HepG2 (cell line): ENCODE measurements around the gene NFIC.

Source experiments
- CBFB ChIP-seq: sonication (generic); formaldehyde crosslinking; IDR thresholded peaks from 2 replicates; pipeline ENCODE4 v1.4.0; 2020; ENCODE audit warnings: missing genetic modification reagents
- CTCF ChIP-seq: sonication (generic); formaldehyde crosslinking; IDR thresholded peaks from 2 replicates; pipeline ENCODE4 v1.5.0; 2020; ENCODE audit warnings: mild to moderate bottlenecking, missing genetic modification reagents, moderate library complexity
- IRF1 ChIP-seq: sonication (generic); formaldehyde crosslinking; IDR thresholded peaks from 2 replicates; pipeline ENCODE4 v1.4.0; 2020; ENCODE audit warnings: low read depth, mild to moderate bottlenecking, missing genetic modification reagents
- KLF6 ChIP-seq: IDR thresholded peaks from 2 replicates; pipeline ENCODE4 v1.8.0; 2016; ENCODE audit warnings: missing biosample characterization, missing genetic modification reagents
- POLR2A ChIP-seq, 2 experiments: IDR thresholded peaks; 2 replicates each; pipeline ENCODE4 v1.6.1; 2011; ENCODE audit warnings: low read depth in 2 of 2, low read length in 2 of 2, mild to moderate bottlenecking in 1 of 2, moderate library complexity in 1 of 2; ENCODE audit not compliant: insufficient read depth in 1 of 2
- YY1 ChIP-seq: IDR thresholded peaks from 2 replicates; pipeline ENCODE4 v1.6.1; 2011; ENCODE audit warnings: low read length, low read depth, moderate library complexity, mild to moderate bottlenecking; ENCODE audit not compliant: insufficient read depth, insufficient replicate concordance
- ZNF12 ChIP-seq: sonication (generic); formaldehyde crosslinking; IDR thresholded peaks from 2 replicates; pipeline ENCODE4 v1.5.0; 2020; ENCODE audit warnings: missing genetic modification reagents
- ZNF274 ChIP-seq: sonication (generic); formaldehyde crosslinking; IDR thresholded peaks from 2 replicates; pipeline ENCODE4 v1.5.1; 2020; ENCODE audit warnings: mild to moderate bottlenecking, missing genetic modification reagents
- ZNF792 ChIP-seq: IDR thresholded peaks from 2 replicates; pipeline ENCODE4 v1.6.1; 2016
- TF ChIP-seq, protein P1 (sequence below): sonication (generic); formaldehyde crosslinking; IDR thresholded peaks from 2 replicates; pipeline ENCODE4 v1.4.0; 2020; ENCODE audit warnings: missing genetic modification reagents

- TF ChIP-seq YY1 = no peak
- TF ChIP-seq CBFB (CRISPR knock-in tag) = no peak
- TF ChIP-seq KLF6 (CRISPR knock-in tag) = no peak
- TF ChIP-seq ZNF792 = no peak
- TF ChIP-seq, protein P1, sequence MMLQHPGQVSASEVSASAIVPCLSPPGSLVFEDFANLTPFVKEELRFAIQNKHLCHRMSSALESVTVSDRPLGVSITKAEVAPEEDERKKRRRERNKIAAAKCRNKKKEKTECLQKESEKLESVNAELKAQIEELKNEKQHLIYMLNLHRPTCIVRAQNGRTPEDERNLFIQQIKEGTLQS = no peak
- TF ChIP-seq POLR2A (IDR thresholded peaks at IDR 0.05; ENCODE audit: insufficient read depth in 1 of 2, low read depth in 2 of 2, low read length in 2 of 2) = no peak
- TF ChIP-seq ZNF274 (CRISPR knock-in tag) = no peak
- no peak for TF ChIP-seq IRF1 (CRISPR knock-in tag)
- no peak for TF ChIP-seq CTCF (CRISPR knock-in tag)
- TF ChIP-seq ZNF12 = no peak
These were observed 140.3 kb downstream of the NFIC start for GRCh38 chr19:3506384-3507340.
